CD4-positive, alpha-beta T cell (primary cell): ENCODE data around the gene SPART. TPM values are rescaled to one million over a fixed set of nuclear protein-coding genes. Genes with fewer than 3 reads are reported as not detected.

Experiments
- ATAC-seq: fragments of 200-7000 bp; cut with Tn5 transposase; one replicate; pipeline ENCODE4 v1.10.0; 2022; ENCODE audit warnings: mild to moderate bottlenecking; ENCODE audit not compliant: poor library complexity
- CTCF ChIA-PET: fragments of 350-600 bp; sonication (Branson Sonifier 250); formaldehyde crosslinking; loops from one replicate; lab custom pipeline; 2021; ENCODE audit warnings: antibody characterized with exemption, inconsistent platforms; lab: Charles Lee
- POLR2A ChIA-PET: fragments of 350-600 bp; sonication (Branson Sonifier 250); formaldehyde crosslinking; loops from one replicate; lab custom pipeline; 2021; ENCODE audit warnings: antibody characterized with exemption, inconsistent platforms; lab: Charles Lee
- DNase-seq, 14 experiments: peaks; one replicate each; pipeline ENCODE4 v3.0.0-alpha.2; 2013 to 2020; ENCODE audit warnings: mixed read lengths in 2 of 14
- H3K27ac ChIP-seq, 2 donors: one replicate each; pipeline versions ENCODE4 v1.5.1 to v1.7.0; 2013; ENCODE audit warnings: low read length in 2 of 2, low read depth in 1 of 2, mild to moderate bottlenecking in 1 of 2
- H3K27me3 ChIP-seq, 2 experiments: 1 replicate in 1 of 2; 2 replicates in 1 of 2; pipeline versions ENCODE4 v1.6.1 to v1.7.0; 2013; ENCODE audit warnings: low read length in 2 of 2, control low read depth in 1 of 2, mild to moderate bottlenecking in 1 of 2, moderate library complexity in 1 of 2; ENCODE audit not compliant: insufficient read depth in 2 of 2, control insufficient read depth in 1 of 2
- H3K36me3 ChIP-seq: one replicate; pipeline ENCODE4 v1.6.1; 2013; ENCODE audit warnings: low read length, control low read depth; ENCODE audit not compliant: insufficient read depth
- H3K4me1 ChIP-seq: one replicate; pipeline ENCODE4 v1.6.1; 2013; ENCODE audit warnings: low read length, control low read depth; ENCODE audit not compliant: insufficient read depth
- H3K4me3 ChIP-seq: one replicate; pipeline ENCODE4 v1.5.1; 2013; ENCODE audit warnings: mild to moderate bottlenecking, low read length, moderate library complexity
- H3K9me3 ChIP-seq, 2 experiments: 1 replicate in 1 of 2; 2 replicates in 1 of 2; pipeline versions ENCODE4 v1.6.1 to v1.7.0; 2013; ENCODE audit warnings: low read length in 2 of 2, mild to moderate bottlenecking in 2 of 2, control low read depth in 1 of 2, moderate library complexity in 1 of 2; ENCODE audit not compliant: control insufficient read depth in 1 of 2, insufficient read depth in 1 of 2
- H3K27ac Mint-ChIP-seq: one replicate; pipeline ENCODE4 v1.8.0; 2020; ENCODE audit warnings: mixed read lengths
- H3K27me3 Mint-ChIP-seq: one replicate; pipeline ENCODE4 v1.8.0; 2021; ENCODE audit warnings: mixed read lengths
- H3K36me3 Mint-ChIP-seq: one replicate; pipeline ENCODE4 v1.8.0; 2021; ENCODE audit warnings: low read depth, mixed read lengths
- H3K4me1 Mint-ChIP-seq: one replicate; pipeline ENCODE4 v1.8.0; 2021; ENCODE audit warnings: low read depth, mixed read lengths
- H3K4me3 Mint-ChIP-seq: one replicate; pipeline ENCODE4 v1.8.0; 2020; ENCODE audit warnings: mild to moderate bottlenecking, mixed read lengths
- H3K9me3 Mint-ChIP-seq: one replicate; pipeline ENCODE4 v1.8.0; 2020; ENCODE audit warnings: mixed read lengths
- intact Hi-C, 2 experiments: fragments of 100-400 bp; cut with DNase I in 1 of 2; cut with micrococcal nuclease in 1 of 2; formaldehyde crosslinking; loops; one replicate each; pipeline versions ENCODE4 v1.15.1 to v1.9.0; 2023 to 2025; cut with DNase I, micrococcal nuclease
- total RNA-seq, 174 experiments: library from RNA in 2 of 174; stranded (reverse) in 2 of 174; gene quantifications; one replicate each; pipeline ENCODE4 v1.2.3 and lab custom pipeline; 2021 to 2026
- TF ChIP-seq, protein P1 (sequence below): fragments of 200-600 bp; IDR thresholded peaks from one replicate; pipeline ENCODE4 v1.8.0; 2022; ENCODE audit warnings: antibody characterized with exemption, mild to moderate bottlenecking

Gene SPART
- total RNA-seq, 2 experiments from 2014 or later, result 22.0 to 22.9 TPM

DNA sequence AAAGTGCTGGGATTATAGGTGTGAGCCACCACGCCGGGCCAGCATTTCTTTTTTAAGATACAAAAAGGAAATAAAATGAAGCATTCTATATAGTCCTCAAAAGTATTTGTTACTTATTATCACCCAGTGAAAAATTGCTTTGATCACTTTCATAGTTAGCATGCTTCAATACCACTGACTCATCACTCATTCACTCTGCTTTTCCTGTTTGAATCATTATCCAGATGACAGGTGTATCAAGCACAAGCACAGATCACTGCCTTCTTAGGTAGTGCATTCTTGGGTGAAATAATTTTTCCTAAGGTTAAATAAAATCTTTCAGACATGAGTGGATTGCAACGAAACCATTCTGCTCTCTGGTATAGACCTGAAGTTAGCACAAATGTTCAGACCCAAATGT is 35.8 kb upstream of the SPART start:
- peaks cover 18% of the 10 kb centered on the region for H3K27me3 Mint-ChIP-seq
- no peaks in the 10 kb centered on the region for H3K36me3 Mint-ChIP-seq
- Histone ChIP-seq H3K27me3 (peaks cover 0 to 14% of the 10 kb centered on the region in 2 experiments), H3K4me1 (no peaks in the 10 kb centered on the region), H3K9me3 (no peaks in the 10 kb centered on the region), H3K36me3 (no peaks in the 10 kb centered on the region), H3K27ac (no peak overlapping the region), H3K4me3 (no peak overlapping the region)
- CTCF ChIA-PET, result no interaction called here
- H3K4me1 Mint-ChIP-seq, result no peaks in the 10 kb centered on the region
- POLR2A ChIA-PET, result no interaction called here
- TF ChIP-seq, protein P1, sequence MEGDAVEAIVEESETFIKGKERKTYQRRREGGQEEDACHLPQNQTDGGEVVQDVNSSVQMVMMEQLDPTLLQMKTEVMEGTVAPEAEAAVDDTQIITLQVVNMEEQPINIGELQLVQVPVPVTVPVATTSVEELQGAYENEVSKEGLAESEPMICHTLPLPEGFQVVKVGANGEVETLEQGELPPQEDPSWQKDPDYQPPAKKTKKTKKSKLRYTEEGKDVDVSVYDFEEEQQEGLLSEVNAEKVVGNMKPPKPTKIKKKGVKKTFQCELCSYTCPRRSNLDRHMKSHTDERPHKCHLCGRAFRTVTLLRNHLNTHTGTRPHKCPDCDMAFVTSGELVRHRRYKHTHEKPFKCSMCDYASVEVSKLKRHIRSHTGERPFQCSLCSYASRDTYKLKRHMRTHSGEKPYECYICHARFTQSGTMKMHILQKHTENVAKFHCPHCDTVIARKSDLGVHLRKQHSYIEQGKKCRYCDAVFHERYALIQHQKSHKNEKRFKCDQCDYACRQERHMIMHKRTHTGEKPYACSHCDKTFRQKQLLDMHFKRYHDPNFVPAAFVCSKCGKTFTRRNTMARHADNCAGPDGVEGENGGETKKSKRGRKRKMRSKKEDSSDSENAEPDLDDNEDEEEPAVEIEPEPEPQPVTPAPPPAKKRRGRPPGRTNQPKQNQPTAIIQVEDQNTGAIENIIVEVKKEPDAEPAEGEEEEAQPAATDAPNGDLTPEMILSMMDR, result no peak
- H3K4me3 Mint-ChIP-seq, result no peak overlapping the region
- H3K9me3 Mint-ChIP-seq, result no peaks in the 10 kb centered on the region
- H3K27ac Mint-ChIP-seq, result no peak overlapping the region
- intact Hi-C loops, result no loop called here
- ATAC-seq (no peak), DNase-seq (no peak)

GRCh38 chr13:36377826-36378468 is 31.8 kb upstream of the SPART start:
- TF ChIP-seq, protein P1, result no peak
- Mint-ChIP-seq H3K36me3 (no peaks in the 10 kb centered on the region), H3K27me3 (peaks cover 5% of the 10 kb centered on the region), H3K4me3 (no peak overlapping the region), H3K27ac (no peak overlapping the region), H3K4me1 (no peaks in the 10 kb centered on the region), H3K9me3 (no peaks in the 10 kb centered on the region)
- ChIA-PET CTCF (no interaction called here), POLR2A (no interaction called here)
- H3K27me3 ChIP-seq, result peaks cover 0 to 11% of the 10 kb centered on the region in 2 experiments
- no peaks in the 10 kb centered on the region for H3K36me3 ChIP-seq
- no peak for ATAC-seq
- H3K4me3 ChIP-seq, result no peak overlapping the region
- H3K4me1 ChIP-seq, result no peaks in the 10 kb centered on the region
- no peak overlapping the region for H3K27ac ChIP-seq
- no peaks in the 10 kb centered on the region for H3K9me3 ChIP-seq
- no peak for DNase-seq
- intact Hi-C loops, result no loop called here

DNA sequence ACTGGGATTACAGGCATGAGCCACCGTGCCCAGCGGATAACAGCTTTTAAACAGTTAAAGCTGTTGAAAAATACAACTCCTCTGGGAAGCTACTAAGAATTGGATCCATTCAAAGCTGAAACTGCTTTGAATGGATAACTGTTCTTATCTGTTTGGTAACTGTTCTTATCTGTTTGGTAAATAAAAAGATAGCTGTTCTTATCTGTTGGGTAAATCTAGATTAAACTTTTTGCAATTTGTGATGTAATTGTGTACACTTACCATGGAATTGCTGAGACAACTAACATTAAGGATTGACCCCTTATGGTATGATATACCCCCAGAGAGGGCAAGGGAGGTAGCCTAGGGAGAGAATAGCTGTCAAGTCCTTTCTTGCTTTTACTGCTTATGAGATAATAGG is 27.9 kb upstream of the SPART start:
- Histone ChIP-seq H3K4me1 (no peaks in the 10 kb centered on the region), H3K9me3 (no peaks in the 10 kb centered on the region), H3K27ac (no peak overlapping the region), H3K4me3 (no peak overlapping the region), H3K27me3 (no peaks in the 10 kb centered on the region), H3K36me3 (no peaks in the 10 kb centered on the region)
- intact Hi-C loops, result no loop called here
- Mint-ChIP-seq H3K36me3 (no peaks in the 10 kb centered on the region), H3K27me3 (peaks cover 4% of the 10 kb centered on the region), H3K4me3 (no peak overlapping the region), H3K9me3 (no peaks in the 10 kb centered on the region), H3K27ac (no peak overlapping the region), H3K4me1 (no peaks in the 10 kb centered on the region)
- DNase-seq (no peak), ATAC-seq (no peak)
- ChIA-PET CTCF (no interaction called here), POLR2A (no interaction called here)
- TF ChIP-seq, protein P1, result no peak
